ENCODE measurements around the gene APCDD1.
"Not testable (repeated sequence)": the region's sequence is repeated elsewhere in the genome, so short reads cannot be mapped to it uniquely, and the experiment has no call there.

Gene APCDD1

GRCh38 chr18:10497206-10497749 is 42.8 kb downstream of the APCDD1 start:
- DNase-seq: no peak

DNA sequence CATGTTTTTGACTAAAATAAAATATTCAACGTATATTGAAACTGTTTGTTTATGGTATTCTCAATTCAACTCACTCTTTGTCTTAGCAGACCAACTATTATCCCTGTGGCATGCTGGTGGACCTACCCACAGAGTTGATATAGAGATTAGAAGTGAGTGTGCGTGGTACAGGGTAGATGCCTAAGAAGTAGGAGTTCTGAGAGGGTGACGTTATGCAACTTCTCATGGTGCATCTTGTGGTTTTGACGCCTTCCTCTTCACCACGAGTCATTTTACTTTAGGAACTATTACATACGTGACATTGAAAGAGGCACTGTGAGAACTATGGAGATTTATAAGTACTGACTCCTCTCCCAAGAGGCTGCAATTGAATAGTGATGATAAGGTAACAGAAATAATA is 44.8 kb downstream of the APCDD1 start:
- DNase-seq: peak in 1 of 2 experiments; percentile 8

- DNase-seq: no peak
Measured at GRCh38 chr18:10500038-10500437, 45.6 kb downstream of the APCDD1 start.

GRCh38 chr18:10504723-10505122 is 50.3 kb downstream of the APCDD1 start:
- no peak for DNase-seq

DNA sequence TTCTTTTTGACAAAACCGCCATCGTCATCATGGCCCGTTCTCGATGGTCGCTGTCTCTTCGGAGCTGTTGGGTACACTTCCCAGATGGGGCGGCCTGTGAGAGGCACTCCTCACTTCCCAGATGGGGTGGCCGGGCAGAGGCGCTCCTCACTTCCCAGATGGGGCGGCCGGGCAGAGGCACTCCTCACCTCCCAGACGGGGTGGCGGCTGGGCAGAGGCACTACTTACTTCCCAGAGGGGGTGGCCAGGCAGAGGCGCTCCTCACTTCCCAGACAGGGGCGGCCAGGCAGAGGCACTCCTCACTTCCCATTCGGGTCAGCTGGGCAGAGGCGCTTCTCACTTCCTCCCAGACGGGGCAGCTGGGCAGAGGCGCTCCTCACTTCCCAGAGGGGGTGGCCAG is 51.5 kb downstream of the APCDD1 start:
- DNase-seq: not testable (repeated sequence)

GRCh38 chr18:10508591-10508990 is 54.2 kb downstream of the APCDD1 start:
- no peak for DNase-seq

- DNase-seq: no peak
Measured at GRCh38 chr18:10511236-10511635, 56.8 kb downstream of the APCDD1 start.

GRCh38 chr18:10514082-10514481 is 59.6 kb downstream of the APCDD1 start:
- no peak for DNase-seq

- no peak for DNase-seq
Measured at GRCh38 chr18:10514601-10515000, 60.2 kb downstream of the APCDD1 start.

DNA sequence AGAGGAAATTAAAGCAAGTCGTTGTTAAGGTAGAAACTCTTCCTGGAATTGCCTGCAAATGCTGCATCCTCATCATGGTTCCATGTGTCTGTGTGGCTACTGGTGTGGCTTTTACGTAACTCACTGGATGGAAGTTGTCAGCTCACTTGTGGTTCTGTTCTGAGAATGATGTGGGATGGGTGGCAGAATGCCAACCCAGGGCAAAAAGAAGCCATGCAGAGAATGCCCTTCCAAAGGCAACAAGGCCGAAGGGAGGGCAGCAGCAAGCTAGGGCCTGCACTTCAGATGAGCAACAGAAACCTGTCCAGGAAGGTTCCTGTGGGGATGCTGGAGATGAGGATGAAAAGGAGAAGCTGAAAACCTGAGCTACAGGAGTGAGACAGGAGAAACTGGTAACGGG is 61.0 kb downstream of the APCDD1 start:
- DNase-seq: no peak

DNA sequence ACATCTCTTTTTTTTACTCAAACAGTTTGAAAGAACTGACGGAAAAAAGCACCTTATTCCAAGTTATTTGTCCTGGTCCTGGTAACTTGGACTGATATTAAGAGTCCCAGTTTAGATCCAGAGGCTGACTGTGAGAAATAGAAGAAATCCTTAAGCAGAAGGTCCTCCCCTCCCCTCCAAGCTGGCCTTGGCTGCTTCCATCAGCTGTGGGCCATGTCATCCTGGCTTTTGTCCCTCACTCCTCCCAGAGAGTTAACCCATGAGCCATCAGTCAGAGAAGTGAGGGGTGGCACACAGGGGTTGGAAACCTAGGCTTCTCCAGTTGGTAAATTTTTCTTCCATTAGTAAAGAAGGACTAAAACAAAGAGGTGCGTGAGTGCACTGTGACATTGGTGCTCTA is 61.6 kb downstream of the APCDD1 start:
- no peak for DNase-seq

DNA sequence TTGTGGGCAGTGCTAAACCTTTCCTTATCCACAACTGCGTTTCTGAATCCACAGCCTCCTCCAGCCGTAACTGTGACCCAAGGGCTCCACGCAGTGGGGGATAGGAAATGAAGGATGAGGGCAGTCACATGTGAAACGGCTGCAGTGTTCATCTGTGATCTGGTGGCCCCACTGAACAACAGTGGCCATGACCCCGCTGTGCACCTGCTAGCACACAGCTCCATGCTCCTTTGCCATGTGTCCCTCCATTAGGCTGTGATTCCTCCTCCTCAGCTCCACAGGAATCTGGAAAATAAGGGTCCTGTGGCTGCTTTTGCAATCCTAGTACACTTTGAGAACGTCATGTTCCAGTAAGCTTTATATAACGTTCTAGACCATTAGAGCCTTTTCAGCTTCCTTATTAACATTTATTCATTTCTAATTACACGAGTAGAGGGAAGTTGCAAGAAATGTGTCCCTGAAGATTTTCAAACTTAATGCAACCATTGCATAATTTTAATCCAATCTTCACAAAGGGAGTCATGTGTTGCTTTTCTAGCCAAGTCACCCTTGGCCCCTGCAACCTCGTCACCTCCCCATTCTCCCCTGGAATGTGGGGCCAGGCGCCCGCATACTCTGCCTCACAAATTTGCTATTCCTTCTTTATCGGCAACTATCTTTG is 64.3 kb downstream of the APCDD1 start:
- DNase-seq: no peak

GRCh38 chr18:10519366-10519765 is 64.9 kb downstream of the APCDD1 start:
- DNase-seq: no peak

GRCh38 chr18:10519999-10520935 is 65.8 kb downstream of the APCDD1 start:
- peak; percentile 56 to 68 for DNase-seq

- no peak for DNase-seq
Measured at GRCh38 chr18:10521566-10521965, 67.1 kb downstream of the APCDD1 start.

- no peak for DNase-seq
Measured at GRCh38 chr18:10522574-10522973, 68.1 kb downstream of the APCDD1 start.

GRCh38 chr18:10523544-10523943 is 69.1 kb downstream of the APCDD1 start:
- no peak for DNase-seq

GRCh38 chr18:10524507-10525370 is 70.3 kb downstream of the APCDD1 start:
- DNase-seq: no peak

GRCh38 chr18:10525371-10525691 is 70.9 kb downstream of the APCDD1 start:
- DNase-seq: no peak

DNA sequence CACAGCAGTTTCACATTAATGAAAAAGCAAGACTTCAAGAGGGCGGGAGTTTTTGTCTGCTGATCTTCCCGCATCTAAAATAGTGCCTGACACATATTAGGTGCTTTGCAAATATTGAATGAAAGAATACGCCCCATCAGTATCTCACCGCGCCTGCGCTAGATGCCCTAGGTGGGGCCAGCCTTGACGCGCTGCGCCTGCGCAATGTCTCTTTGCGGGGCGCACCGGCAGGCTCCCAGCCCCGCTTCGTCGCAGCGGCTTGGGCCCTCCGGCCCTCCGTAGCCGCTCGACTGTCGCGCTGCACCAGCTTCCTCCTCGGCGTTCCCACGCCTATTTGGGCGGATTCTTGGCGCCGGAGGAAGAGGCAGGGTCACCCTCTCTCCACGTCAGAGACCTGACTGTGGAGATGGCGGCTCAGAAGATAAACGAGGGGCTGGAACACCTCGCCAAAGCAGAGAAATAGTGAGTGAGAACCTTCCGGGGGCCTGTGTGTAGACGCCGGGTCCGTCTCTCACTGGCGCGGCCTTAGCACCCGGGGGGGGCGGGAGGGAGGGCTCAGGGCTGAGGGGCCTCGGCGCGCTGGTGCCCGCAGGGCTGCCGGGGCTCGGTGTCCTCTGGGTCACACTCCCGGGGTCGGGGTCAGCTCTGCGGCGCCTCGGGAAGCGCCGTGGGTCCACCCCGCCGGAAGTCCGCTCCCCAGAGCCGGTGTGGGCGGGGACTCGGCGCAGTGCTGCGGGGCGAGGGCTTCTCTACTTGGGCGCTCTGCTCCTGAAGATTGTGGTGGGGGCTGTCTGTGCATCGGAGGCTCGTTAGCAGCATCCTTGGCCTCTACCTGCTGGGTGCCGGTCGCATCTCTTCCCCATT is 71.5 kb downstream of the APCDD1 start, which contains the start of gene NAPG:
Gene NAPG (plus strand): TSS at position 331 of the 864 bp plus-strand sequence. CDS start 76 bp downstream, at position 407.
- DNase-seq: peak; percentile 86 to 88

GRCh38 chr18:10526561-10526949 is 72.1 kb downstream of the APCDD1 start:
- DNase-seq: no peak

DNA sequence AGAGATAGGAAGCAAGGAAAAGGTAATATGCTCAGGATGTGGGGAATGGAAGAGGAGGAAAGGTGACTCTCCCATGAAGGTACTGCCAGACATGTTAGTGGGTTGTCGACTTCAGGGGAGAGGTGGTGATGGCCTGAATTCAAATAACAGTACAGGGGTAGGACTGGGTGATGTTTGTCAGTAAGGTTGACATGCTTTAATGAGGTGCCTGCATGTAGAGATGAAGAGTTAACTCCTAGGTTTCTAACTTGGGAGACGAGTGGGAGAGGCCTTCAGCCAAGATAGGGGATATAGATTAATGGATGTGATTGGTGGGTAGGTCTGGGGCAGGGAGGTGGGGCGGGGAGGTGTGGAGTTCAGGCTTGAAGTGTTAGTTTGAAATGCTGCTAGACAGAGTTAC is 74.0 kb downstream of the APCDD1 start:
- DNase-seq: no peak
